ENCODE measurements around the gene VAT1.

DNA sequence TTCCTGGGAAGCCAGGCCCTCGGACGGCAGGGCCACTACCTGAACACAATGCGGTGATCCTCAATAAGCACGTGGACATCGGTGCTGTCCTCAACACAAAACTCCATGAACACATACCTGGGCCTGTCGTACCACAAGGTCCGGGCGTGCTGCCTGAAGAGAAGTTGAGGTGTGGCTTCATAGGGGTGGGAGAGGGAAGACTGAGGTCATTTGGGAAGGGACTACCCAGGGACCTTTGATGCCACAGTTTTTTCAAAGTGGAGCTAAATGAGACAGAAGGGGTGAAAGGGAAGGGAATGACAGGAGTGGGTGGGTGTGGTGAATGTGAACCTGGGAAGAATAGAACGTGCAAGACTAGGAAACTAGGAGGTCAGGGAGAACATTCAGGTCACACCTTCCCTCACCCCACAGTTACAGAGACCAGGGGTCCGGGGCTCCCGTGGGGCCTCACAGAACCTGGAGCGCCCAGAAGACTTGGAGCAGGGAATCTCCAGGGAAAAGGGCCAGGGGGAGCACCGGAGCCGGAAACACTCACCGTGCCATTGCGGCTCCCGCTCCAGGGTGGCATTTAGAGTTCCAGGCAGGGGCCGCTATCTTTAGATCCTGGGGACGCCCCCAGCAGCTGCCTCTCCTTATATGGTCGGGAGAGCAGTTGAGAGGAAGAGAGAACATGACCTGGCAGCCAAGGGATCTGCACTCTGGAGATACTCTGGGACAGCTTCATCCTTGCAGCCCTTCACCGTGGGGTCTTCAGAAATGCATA, 42.5 kb downstream of the VAT1 start, which contains the start of gene PTGES3L:
- TF ChIP-seq, protein P1, sequence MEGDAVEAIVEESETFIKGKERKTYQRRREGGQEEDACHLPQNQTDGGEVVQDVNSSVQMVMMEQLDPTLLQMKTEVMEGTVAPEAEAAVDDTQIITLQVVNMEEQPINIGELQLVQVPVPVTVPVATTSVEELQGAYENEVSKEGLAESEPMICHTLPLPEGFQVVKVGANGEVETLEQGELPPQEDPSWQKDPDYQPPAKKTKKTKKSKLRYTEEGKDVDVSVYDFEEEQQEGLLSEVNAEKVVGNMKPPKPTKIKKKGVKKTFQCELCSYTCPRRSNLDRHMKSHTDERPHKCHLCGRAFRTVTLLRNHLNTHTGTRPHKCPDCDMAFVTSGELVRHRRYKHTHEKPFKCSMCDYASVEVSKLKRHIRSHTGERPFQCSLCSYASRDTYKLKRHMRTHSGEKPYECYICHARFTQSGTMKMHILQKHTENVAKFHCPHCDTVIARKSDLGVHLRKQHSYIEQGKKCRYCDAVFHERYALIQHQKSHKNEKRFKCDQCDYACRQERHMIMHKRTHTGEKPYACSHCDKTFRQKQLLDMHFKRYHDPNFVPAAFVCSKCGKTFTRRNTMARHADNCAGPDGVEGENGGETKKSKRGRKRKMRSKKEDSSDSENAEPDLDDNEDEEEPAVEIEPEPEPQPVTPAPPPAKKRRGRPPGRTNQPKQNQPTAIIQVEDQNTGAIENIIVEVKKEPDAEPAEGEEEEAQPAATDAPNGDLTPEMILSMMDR (IDR thresholded peaks at IDR 0.05) = peak in 1 of 4 experiments; percentile 3
- no peak for TF ChIP-seq EP300 (IDR thresholded peaks at IDR 0.05)
- no peak for TF ChIP-seq POLR2A (IDR thresholded peaks at IDR 0.05)

All from gastroesophageal sphincter (tissue), 3 donors.